Renal cortex interstitium (tissue), 11 donors: ENCODE results near the gene EFCAB6. TPM values are rescaled to one million over a fixed set of nuclear protein-coding genes. Genes with fewer than 3 reads are reported as not detected.

ENCODE experiments used
- DNase-seq, 11 donors: peaks; one replicate each; pipeline ENCODE4 v3.0.0-alpha.2; 2013; ENCODE audit warnings: low read depth in 9 of 11, low spot score in 4 of 11; ENCODE audit errors: extremely low read depth in 1 of 11
- polyA plus RNA-seq, 3 donors: library from polyadenylated mRNA; unstranded; fragments of 120-200 nt; gene quantifications; one replicate each; pipeline ENCODE4 v1.2.1, GENCODE V29; 2013; ENCODE audit not compliant: insufficient read length in 3 of 3

Gene EFCAB6
- polyA plus RNA-seq, 3 donors, result 4.5 to 5.7 (median 5.3) TPM

DNA sequence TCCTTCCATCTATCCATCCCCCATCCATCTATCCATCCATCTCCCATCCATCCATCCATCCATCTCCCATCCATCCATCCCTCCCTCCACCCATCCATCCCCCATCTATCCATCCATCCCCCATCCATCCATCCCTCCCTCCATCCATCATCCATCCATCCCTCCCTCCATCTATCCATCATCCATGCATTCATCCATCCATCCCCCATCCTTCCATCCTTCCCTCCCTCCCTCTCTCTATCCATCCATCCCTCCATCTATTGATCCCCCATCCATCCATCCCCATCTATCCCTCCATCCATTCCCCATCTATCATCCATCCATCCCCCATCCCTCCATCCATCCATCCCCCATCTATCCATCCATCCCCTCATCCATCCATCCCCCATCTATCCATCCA is 303.6 kb downstream of the EFCAB6 start:
- DNase-seq, result no peak

DNA sequence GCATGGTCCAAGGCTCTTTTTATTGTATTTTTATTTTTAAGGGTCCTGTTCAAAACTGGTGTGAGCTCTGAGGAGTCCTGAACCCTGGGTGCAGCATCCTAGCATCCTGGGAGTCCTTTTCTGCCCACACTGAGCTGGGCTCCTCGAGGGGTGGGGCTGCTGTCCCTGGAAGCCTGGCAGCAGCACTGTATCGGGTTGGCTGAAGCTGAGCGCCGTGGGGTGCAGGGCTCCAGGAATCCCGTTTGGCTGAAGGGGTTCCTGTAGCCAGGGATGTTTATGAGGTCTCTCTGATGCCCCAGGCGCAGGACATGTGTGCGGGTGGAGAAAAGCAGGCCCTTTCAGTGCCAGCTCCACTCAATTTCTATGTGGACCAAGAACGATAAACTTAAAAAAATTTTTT is 304.9 kb downstream of the EFCAB6 start:
- no peak for DNase-seq

DNA sequence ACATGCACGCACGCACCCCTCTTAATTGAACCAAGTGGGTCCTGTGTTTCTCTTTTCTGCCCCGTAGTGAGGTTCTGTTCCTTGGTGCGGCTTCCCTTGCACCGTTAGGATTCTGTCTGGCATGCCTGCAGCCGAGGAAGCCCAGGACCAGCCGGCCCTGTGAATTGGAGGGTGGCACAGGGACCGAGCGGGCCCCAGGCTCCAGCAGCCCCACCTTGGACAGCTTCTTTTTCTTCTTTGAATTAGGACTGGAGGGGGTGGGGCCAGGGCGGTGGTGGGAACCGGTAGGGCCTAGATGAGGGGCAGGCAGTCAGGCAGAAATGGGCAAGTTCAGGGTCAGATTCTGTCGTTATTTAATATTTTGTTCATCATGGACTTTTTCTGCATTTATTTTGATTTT is 305.6 kb downstream of the EFCAB6 start:
- no peak for DNase-seq

DNA sequence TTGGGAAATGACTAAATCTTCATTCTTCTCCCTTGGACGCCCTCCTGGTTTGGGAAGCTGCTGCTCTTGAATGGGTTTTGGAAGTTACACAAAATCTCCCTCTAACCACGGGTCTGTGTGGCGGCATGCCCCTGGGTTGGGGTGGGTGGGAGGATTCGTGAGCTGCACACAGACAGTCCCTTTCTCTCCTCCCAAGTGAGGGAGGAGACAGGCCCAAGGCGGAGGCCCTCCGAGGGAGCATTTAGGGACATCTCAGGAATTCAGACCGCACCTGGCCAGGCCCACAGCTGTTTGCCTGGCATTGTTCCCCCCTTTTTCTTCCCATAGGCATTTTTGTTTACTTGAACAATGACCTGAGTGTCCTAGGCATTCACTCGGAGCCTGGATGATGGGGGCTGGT is 306.2 kb downstream of the EFCAB6 start:
- no peak for DNase-seq

DNA sequence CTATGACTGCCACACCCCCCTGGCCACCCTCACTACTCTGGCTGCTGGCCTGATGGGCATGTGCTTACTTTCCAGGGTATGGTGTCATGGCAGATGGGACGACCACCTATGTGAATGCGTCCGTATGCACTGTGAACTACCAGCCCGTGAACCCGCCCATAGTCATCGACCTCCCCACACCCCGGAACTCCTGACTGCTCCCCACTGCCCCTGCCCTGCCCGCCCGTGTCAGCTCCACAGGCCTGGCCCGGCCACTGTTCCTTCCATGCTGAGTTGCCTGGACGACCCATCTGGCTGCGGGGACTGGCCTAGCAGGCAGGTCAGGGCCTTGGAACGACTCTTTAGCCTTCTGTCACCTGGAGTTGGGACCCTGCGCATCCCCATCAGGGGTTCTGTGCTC is 306.7 kb downstream of the EFCAB6 start:
- no peak for DNase-seq

DNA sequence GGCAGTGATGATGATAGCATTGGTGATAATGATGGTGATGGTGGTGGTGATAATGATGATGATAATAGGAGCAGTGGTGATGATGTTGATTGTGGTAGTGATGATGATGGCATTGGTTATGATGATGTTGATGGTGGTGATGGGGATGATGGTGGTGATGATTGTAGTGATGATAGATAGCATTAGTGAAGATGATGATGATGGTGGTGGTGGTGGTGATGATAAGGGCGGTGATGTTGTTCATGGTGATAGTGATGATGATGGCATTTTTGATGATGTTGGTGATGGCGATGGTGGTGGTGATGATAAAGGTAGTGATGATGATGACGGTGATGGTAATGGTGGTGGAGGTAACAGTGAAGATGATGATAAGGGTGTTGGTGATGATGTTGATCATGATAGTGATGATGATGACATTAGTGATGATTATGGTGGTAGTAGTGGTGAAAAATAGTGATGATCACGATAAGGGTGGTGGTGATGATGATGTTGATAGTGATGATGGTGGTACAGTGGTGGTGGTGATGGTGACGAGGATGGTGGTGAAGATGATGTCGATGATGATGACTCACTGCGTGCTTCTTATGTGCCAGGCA is 307.3 kb downstream of the EFCAB6 start:
- DNase-seq, result no peak

DNA sequence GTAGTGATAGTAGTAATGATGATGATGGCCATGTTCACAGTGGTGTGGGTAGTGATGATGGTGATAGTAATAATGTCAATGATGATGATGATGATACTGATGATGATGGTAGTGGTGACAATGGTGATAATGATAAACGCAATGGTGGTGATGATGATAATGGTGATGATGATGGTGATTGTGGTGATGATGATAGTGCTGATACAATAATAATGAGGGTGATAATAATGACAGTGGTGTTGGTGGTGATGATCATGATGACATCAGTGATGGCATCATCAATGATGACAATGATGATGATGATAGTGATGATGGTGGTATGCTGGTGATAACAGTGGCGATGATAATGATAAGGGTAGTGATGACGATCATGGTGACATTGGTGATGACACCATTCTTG is 308.0 kb downstream of the EFCAB6 start:
- no peak for DNase-seq

DNA sequence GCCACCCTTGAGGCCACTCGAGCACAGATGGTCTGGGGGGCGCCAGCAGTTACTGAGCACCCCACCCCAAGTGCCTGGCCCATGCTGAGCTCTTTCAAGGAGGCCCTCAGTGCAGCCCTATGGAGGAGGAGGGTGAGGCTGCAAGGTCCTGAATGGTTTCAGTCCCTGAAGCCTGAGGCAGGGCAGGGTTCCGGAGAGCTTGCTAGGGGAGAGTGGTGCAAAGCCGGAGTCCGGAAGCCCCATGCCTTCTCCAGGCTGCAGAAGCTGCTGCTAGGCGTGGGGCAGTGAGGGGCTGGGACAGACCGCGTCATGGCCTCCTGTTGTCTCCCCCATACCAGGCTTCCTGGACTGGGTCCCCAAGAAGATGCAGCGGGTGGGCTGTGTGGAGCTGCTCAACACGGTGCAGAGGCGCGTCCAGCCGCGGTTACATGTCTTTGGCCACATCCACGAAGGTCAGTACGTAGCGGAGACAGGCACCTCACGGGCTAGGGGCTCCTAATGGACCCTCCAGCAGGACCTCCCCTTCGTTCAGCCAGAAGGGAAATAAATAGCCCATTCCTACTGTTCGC is 309.7 kb downstream of the EFCAB6 start:
- DNase-seq, result no peak

DNA sequence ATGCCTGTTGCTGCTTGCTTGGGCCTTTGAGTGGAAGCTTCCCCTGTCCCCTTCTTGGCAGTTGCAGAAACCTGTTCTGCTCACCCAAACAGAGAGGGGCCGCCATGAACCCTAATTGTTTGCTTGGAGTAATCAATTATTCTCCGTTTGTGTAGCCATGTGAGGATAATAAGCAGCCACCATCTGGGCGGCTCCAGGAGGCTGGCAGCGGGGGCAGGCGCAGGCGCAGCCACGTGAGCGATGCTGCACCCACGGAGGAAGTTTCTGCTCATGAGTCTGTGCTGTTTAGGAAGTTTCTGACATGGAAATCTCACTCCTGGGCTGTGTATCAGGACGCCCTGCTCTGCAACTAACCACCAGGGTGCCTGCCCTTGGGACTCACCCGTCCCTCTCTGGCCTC is 310.2 kb downstream of the EFCAB6 start:
- DNase-seq, result no peak

DNA sequence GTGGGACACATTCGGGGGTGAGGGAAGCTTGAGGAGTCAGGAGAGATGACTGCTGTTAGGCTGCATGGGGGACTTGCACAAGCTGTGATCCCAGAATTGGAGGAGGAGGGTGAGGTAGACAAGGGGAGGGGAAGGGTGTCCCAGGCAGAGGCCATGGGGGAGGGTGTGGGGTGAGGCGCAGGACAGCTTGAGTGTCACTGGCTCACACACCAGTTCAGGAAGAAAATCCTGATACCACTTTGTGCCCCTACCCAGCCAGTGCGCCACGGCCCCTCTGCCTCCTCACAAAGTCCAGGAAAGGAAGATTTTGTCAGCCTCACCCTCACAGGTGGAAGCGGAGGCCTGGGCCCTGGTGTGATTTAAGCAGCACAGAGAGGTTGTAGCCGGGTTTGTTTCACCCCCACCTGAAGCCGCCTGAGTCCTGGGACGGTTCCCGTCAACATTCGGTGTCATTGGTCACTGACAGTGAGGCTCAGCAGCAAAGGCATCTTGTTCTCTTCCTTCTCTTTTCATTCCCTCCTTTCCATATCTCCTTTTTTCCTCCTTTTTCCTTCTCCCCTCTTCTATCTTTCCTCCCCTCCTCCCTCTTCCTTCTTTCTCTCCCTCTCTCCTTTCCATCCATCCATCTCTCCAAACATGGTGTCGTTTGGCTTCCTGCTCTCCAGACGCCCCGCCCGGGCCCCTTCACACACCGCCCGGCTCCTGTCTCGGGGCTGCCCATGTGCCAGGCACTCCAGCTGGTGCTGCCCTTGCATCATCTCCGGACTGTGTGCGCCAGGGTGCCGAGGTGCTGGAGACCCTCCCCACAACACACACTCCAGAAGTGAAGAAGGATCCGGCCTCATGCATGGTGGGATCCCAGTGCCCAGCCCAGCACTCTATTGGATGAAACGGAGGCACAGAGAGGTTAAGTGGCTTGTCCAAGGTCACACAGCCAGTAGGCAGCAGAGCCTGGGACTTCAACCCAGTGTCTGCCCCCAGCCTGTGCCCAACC is 311.0 kb downstream of the EFCAB6 start:
- no peak for DNase-seq

DNA sequence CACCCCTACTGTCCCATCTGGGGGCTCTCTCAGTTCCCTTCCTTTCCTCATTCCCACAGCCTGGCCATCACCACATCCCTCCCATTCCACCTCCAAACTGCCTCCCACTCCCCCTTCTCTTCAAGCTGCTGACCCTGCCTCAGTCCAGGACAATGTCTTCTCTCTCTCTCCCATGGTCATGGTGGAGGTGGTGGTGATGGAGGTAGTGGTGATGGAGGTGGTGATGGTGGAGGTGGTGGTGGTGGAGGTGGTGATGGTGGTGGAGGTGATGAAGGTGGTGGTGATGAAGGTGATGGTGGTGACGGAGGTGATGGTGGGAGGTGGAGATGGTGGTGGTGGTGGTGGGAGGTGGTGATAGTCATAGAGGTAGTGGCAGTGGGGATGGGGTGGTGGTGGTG is 313.2 kb downstream of the EFCAB6 start:
- no peak for DNase-seq

DNA sequence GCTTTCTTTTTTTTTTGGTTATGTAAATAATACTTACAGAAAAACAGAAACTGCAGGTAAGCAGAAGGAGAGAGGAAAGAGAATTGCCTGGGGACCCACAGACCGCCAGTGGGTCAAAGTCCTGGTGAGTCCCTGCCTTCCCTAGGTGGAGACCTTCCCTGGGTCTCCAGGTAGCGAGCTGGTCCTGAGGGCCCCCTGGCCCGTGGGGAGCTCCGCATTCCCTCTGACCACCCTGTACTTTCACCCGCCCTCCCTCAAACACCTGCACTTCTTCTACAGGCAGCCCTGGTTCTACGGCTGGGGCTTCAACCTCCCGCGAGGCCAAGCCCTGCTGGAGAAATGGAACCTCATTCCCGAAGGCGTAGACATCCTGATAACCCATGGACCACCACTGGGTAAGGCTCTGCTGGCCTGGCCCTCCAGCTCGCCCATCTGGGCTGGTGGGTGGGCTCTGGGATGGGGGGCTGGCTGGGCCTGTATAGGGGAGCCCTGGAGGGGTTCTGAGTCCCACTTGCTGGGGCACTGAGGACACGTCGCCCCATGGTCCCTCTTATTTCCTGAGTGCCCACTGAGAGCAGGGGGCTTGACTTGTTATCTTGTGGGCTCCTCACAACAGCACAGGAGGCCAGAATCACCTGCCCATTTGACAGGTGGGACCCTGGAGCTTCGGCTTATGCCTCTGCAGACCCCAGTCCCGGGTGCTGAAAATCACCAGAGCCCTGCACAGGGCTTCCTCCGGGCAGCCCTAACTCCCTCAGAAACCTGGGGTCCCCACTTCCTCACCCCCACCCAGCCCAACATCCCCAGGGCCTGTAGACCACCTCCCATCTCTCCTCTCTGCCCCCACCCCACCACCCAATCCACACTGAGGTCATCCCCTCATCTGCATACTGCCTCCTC is 313.9 kb downstream of the EFCAB6 start:
- DNase-seq, result no peak

DNA sequence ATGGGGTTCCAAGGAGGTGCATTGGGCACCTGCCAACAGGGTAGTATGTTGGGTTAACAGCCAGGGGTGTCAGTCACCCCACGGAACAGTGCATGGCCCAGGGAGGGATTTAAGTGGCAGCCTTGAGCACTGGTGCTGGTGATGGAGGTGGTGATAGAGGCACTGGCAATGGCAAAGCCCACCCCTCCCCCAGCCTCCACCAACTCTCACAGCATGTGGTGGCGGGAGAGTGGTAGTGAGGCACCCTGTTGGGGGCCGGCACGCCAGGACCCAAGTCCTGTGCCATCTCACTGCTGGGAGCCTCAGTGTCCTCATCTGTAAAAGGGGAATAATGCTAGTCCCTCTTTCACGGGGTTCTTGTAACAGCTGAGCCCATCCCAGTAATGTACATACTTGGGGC is 318.8 kb downstream of the EFCAB6 start:
- no peak for DNase-seq

DNA sequence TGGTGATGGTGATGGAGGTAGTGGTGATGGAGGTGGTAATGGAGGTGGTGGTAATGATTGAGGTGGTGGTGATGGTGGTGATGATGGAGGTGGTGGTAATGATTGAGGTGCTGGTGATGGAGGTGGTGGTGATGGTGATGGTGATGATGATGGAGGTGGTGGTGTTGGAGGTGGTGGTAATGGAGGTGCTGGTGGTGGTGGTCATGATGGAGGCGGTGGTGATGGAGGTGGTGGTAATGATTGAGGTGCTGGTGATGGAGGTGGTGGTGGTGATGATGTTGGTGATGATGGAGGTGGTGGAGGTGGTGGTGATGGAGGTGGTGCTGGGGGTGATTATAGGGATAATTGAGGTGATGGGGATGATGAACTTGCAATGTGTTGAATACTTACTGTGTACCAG is 320.4 kb downstream of the EFCAB6 start:
- no peak for DNase-seq

DNA sequence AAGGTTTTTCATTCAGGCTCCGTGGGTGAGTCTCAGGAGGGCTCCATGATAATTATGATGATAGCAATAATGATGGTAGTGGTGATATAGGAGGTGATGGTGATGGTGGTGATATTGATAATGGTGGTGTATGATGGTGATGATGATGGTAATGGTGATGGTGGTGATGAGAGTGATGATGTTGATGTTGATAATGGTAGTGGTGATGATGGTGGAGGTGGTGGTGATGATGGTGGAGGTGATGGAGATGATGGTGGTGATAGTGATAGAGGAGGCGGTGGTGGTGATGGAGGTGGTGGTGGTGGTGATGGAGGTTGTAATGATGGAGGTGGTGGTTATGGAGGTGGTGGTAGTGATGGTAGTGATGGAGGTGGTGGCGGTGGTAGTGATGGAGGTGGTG is 320.9 kb downstream of the EFCAB6 start:
- DNase-seq, result no peak

DNA sequence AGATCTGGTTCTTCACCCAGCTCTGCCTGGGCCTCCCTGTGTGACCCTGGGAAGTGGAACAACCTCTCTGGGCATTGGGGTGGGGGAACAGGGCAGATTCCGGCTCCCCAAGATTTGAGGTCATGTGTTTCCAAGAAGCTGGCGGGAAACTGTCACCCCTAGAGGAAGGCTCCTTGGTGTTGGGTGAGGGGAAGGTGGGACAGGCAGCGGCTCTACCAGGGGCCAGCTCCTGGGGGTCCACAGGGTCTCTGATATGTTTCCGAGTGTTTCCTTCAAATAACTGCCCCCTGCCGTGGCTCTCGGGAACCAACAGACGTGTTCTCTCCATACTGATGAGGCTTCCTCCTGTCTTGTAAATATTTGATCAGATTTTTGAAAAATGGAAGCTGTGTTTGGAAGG is 321.8 kb downstream of the EFCAB6 start:
- DNase-seq, result no peak

DNA sequence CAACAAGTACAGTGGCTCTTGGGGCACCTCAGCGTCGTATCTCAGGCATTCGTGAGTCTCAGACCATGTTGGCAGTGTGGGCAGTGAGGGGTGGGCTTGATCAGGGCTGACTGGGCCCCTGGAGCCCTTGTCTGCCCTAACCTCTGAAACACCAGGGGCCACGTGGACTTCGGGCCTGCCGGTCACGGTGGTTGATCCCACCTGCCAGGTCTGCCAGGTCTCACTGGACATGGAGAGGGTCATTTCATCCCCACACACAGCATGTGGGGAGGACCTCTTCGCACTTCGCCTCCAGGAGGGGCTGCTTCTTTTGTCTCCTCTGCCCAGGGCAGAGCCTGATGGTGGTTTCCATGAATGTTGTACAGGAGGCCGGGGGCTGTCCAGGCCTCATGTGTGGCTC is 323.2 kb downstream of the EFCAB6 start:
- no peak for DNase-seq

DNA sequence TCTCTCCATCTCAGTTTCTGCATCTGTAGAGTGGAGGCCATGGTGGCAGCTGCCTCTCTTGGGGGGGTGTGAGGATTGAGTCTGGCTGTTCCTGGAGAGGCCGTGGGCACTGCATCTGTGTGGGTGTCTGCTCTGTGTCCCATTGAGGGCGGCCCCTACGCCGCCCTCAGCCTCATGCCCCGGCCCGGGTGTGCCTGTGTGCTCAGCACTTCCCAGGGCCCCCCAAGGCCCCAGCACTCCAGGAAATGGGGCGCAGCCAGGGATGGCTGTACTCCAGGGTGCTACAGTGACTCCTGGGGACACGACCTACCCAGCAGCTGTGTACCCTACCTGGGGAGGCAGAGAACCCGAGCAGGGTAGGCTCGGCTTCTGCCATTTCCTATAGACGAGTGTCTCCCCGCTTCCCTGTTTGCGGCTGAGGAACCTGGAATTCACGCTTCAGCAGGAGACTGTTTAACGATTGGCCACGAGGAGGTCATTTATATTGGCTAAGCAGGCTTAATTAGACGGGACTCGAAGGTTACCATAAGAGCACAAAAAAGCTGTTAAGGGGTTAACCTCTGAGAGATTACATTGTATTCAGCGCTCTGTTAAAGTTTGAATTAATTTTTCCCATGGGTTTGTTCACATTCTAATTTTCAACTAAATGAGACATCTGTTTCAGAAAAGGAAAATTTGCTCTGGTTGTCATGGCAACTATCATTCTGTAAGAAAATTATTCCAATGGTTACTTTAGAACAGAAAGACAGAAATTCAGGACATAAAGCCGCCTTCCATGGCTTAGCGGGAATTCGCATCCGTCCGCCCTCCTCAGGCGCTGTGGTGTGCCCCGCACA is 323.9 kb downstream of the EFCAB6 start:
- peak in 7 of 11 donors; percentile 15 to 37 (median 26) for DNase-seq
